Testis (tissue), 3 donors: ENCODE measurements around the gene SMOC1. TPM values are rescaled to one million over a fixed set of nuclear protein-coding genes. Genes with fewer than 3 reads are reported as not detected.

Experiments
- DNase-seq: peaks from one replicate; pipeline ENCODE4 v3.0.0-alpha.2; 2019
- H3K27ac ChIP-seq, 2 donors: fragments of 200-600 bp; sonication (generic); one replicate each; pipeline ENCODE4 v1.5.1; 2019
- H3K27me3 ChIP-seq: fragments of 200-600 bp; sonication (generic); one replicate; pipeline ENCODE4 v1.5.1; 2019
- H3K36me3 ChIP-seq: fragments of 200-600 bp; sonication (generic); one replicate; pipeline ENCODE4 v1.5.1; 2017; ENCODE audit warnings: low read depth; ENCODE audit errors: missing control alignments
- H3K4me1 ChIP-seq: fragments of 200-600 bp; sonication (generic); one replicate; pipeline ENCODE4 v1.5.1; 2019
- H3K4me3 ChIP-seq, 2 donors: fragments of 200-600 bp; sonication (generic); one replicate each; pipeline ENCODE4 v1.5.1; 2017 to 2019
- H3K9me3 ChIP-seq: fragments of 200-600 bp; sonication (generic); one replicate; pipeline ENCODE4 v1.5.1; 2017
- POLR2A ChIP-seq: fragments of 450-650 bp; IDR thresholded peaks from one replicate; pipeline ENCODE4 v1.6.1; 2017; ENCODE audit warnings: antibody characterized with exemption, mild to moderate bottlenecking, moderate library complexity
- WGBS, 2 donors: methylation state at CpG; one replicate each; pipeline ENCODE4 v1.1.5; 2018; 5-methylcytosine and 5-hydroxymethylcytosine counted together
- intact Hi-C: fragments of 100-400 bp; cut with DNase I; formaldehyde crosslinking; loops from one replicate; pipeline ENCODE4 v1.15.1; 2023; ENCODE audit warnings: low total_unique reads
- polyA plus RNA-seq: library from polyadenylated mRNA; stranded (reverse); fragments of 350-450 nt; fragmentation: Illumina TruSeq; extraction: RNeasy Lipid Tissue Mini Kit (QIAGEN cat#74804); gene quantifications from one replicate; pipeline ENCODE4 v1.2.3, GENCODE V29; 2014; ENCODE audit warnings: low read depth, low replicate concordance; ENCODE audit not compliant: insufficient read depth
- total RNA-seq, 2 donors: library from RNA; depleted of rRNA; stranded (reverse); fragments of >200 nt; gene quantifications; one replicate each; pipeline ENCODE4 v1.2.3, GENCODE V29; 2016
- TF ChIP-seq, protein P1 (sequence below), 3 experiments: fragments of 450-650 bp in 2 of 3; fragments of 200-600 bp in 1 of 3; sonication (generic) in 1 of 3; IDR thresholded peaks; one replicate each; pipeline ENCODE4 v1.5.1; 2016 to 2019; ENCODE audit warnings: antibody characterized with exemption in 3 of 3, mild to moderate bottlenecking in 2 of 3, moderate library complexity in 1 of 3

The SMOC1 gene
- total and polyA plus RNA-seq, 3 donors from 2014 or later: 88.2 to 248 (median 143) TPM

DNA sequence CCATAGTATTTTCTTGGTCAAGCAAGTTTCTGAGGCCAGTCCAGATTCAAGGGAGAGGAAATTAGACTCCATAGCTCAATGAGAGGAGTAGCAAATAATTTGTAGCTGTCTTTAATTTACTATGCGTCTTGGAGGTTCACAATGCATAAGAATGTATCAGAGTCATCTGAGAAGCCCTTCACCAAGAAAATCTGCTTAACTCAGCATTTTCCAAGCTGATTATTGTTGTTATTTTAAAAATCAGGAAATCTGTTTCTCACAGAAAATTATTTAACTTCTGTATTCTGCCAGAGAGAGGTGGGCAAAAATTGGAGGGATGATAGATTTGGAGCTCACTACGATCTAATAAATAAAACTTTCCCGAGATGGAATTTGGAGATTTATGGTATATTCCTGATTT lies 72.0 kb downstream of the SMOC1 start:
- WGBS, 2 donors: 82 to 83% methylated on average over 3 of the region's 3 CpGs
- no peaks in the 10 kb centered on the region for H3K9me3 ChIP-seq
- DNase-seq: no peak
- TF ChIP-seq, protein P1, sequence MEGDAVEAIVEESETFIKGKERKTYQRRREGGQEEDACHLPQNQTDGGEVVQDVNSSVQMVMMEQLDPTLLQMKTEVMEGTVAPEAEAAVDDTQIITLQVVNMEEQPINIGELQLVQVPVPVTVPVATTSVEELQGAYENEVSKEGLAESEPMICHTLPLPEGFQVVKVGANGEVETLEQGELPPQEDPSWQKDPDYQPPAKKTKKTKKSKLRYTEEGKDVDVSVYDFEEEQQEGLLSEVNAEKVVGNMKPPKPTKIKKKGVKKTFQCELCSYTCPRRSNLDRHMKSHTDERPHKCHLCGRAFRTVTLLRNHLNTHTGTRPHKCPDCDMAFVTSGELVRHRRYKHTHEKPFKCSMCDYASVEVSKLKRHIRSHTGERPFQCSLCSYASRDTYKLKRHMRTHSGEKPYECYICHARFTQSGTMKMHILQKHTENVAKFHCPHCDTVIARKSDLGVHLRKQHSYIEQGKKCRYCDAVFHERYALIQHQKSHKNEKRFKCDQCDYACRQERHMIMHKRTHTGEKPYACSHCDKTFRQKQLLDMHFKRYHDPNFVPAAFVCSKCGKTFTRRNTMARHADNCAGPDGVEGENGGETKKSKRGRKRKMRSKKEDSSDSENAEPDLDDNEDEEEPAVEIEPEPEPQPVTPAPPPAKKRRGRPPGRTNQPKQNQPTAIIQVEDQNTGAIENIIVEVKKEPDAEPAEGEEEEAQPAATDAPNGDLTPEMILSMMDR (IDR thresholded peaks at IDR 0.05): no peak
- TF ChIP-seq POLR2A: no peak
- H3K27me3 ChIP-seq: no peaks in the 10 kb centered on the region
- H3K4me3 ChIP-seq: no peak overlapping the region
- intact Hi-C loops: no loop called here
- H3K4me1 ChIP-seq: peaks cover 7% of the 10 kb centered on the region
- no peak overlapping the region for H3K27ac ChIP-seq
- H3K36me3 ChIP-seq: no peaks in the 10 kb centered on the region

DNA sequence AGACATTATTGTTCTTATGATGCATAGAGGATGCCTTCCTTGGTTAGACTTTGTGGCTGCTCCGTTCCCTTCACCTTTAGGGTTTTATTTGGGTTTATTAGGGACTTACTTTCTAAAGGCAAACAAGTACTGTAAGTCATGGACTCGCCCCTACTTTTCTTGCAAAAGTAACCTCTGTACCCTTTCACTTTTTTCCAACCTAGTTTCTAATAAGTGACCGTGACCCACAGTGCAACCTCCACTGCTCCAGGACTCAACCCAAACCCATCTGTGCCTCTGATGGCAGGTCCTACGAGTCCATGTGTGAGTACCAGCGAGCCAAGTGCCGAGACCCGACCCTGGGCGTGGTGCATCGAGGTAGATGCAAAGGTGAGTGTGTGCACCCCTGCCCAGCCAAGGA lies 72.7 kb downstream of the SMOC1 start:
- Histone ChIP-seq H3K36me3 (no peaks in the 10 kb centered on the region), H3K4me1 (peaks cover 7% of the 10 kb centered on the region), H3K4me3 (no peak overlapping the region), H3K9me3 (no peaks in the 10 kb centered on the region), H3K27ac (peak overlapping the region in 1 of 2 donors; percentile 33), H3K27me3 (no peaks in the 10 kb centered on the region)
- no peak for TF ChIP-seq POLR2A
- TF ChIP-seq, protein P1 (IDR thresholded peaks at IDR 0.05): no peak
- intact Hi-C loops: no loop called here
- DNase-seq: no peak
- WGBS, 2 donors: 55 to 63% methylated on average over 5 to 9 of the region's 9 CpGs

DNA sequence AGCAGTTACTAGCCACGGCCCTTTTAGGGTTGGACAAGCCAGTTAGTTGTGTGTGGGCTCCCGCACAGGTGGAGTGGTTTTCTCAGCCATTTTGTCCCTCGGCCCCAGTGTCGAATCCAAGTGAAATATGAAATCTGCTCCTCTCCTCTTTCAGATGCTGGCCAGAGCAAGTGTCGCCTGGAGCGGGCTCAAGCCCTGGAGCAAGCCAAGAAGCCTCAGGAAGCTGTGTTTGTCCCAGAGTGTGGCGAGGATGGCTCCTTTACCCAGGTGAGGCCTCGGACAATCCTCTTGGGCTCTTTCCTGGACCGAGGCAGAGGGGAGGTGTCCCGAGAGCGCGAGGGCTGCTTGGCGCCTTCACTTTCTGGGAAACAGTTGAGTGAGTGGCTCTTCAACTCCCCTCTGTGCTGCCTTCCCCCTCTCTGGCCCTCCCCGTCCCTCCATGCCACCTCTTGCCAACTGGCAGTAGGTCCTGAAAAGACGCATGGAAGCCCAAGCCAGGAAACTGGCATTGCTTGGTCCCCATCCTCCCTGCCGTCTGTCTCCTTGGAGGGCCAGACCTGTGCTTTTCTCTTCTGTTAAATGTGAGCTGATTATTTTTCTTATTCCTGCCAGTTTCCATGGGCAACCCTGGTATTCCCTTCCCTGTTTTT lies 74.2 kb downstream of the SMOC1 start:
- H3K27ac ChIP-seq: peak overlapping the region in 1 of 2 donors; percentile 59
- 80 to 82% methylated on average over 16 of the region's 16 CpGs for WGBS, 2 donors
- H3K4me3 ChIP-seq: no peak overlapping the region
- H3K27me3 ChIP-seq: no peaks in the 10 kb centered on the region
- no peaks in the 10 kb centered on the region for H3K36me3 ChIP-seq
- peaks cover 7% of the 10 kb centered on the region for H3K4me1 ChIP-seq
- DNase-seq: no peak
- no peaks in the 10 kb centered on the region for H3K9me3 ChIP-seq
- TF ChIP-seq, protein P1 (IDR thresholded peaks at IDR 0.05): no peak
- no peak for TF ChIP-seq POLR2A
- intact Hi-C loops: no loop called here

DNA sequence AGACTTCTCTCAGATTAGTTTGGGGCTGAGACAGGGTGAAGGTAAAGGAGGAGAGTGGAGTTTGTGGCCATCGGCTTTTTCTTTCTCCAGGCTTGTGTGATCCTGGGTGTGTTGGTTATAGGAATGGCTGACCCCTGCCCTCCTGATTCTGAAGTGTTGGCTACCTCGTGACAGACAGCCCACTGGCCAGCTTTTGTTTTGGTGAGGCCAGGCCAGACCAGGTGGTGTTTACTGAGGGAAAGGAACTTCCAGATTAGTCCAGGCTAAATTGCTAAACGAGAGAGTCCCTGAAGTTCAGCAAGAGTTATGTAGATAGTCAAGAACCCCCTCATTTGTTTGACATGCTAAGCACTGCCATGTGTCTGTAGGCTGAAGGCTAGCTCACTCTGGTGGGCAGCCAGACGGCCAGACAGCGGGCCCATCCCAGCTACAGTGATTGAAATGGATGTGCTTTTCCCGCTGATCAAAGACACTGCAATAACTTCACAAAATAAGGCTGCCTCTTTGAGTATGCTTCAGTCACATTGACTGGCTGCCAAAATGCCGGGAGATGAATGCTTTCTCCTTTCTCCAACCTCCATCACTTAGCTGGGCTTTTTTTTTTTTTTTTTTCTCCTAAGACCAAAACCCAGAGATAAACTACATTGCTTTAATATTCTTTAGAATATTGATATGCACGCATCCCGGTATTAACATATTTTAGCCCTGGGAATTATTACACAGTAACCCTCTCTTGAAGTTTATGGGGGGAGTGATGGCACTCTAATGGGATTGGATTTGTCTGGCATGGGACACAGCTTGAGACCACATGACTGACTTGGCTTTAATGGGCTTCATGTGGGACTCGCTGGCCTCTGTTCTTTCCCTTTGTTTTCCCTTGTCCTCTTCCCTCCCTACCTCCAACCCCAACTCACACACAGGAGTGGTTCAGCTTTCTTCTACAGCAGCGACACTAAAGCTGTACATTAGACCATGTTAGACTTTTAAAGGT lies 76.9 kb downstream of the SMOC1 start:
- intact Hi-C loops: no loop called here
- no peak for TF ChIP-seq POLR2A
- TF ChIP-seq, protein P1 (IDR thresholded peaks at IDR 0.05): no peak
- Histone ChIP-seq H3K4me1 (no peaks in the 10 kb centered on the region), H3K36me3 (no peaks in the 10 kb centered on the region), H3K27me3 (no peaks in the 10 kb centered on the region), H3K4me3 (no peak overlapping the region), H3K27ac (peak overlapping the region in 1 of 2 donors; percentile 18), H3K9me3 (no peaks in the 10 kb centered on the region)
- no peak for DNase-seq
- WGBS, 2 donors: 79 to 83% methylated on average over 11 of the region's 11 CpGs
